IPS-NIHi7 (cell line): Measurements from ENCODE around the gene C19orf47.

ENCODE experiments used
- DNase-seq: peaks from one replicate; pipeline ENCODE4 v3.0.0; 2012; ENCODE audit warnings: mixed read lengths; ENCODE audit errors: extremely low spot score

Gene C19orf47

GRCh38 chr19:40320558-40320935, 27.6 kb downstream of the C19orf47 start:
- DNase-seq = no peak

- no peak for DNase-seq
These were observed 30.9 kb downstream of the C19orf47 start for GRCh38 chr19:40317338-40317737.

- DNase-seq = no peak
These were observed 32.3 kb downstream of the C19orf47 start for GRCh38 chr19:40315812-40316470.

GRCh38 chr19:40314656-40315055, 33.5 kb downstream of the C19orf47 start:
- no peak for DNase-seq

- DNase-seq = no peak
These were observed 34.8 kb downstream of the C19orf47 start for GRCh38 chr19:40313229-40313983.

- DNase-seq = no peak
These were observed 35.7 kb downstream of the C19orf47 start for GRCh38 chr19:40312533-40312932.

GRCh38 chr19:40309666-40310065, 38.5 kb downstream of the C19orf47 start:
- DNase-seq = no peak

GRCh38 chr19:40305403-40305802, 42.8 kb downstream of the C19orf47 start:
- DNase-seq = peak; percentile 88

GRCh38 chr19:40304306-40304705, 43.9 kb downstream of the C19orf47 start:
- no peak for DNase-seq

GRCh38 chr19:40303765-40304164, 44.4 kb downstream of the C19orf47 start:
- no peak for DNase-seq

GRCh38 chr19:40302224-40303011, 45.8 kb downstream of the C19orf47 start:
- DNase-seq = no peak

- no peak for DNase-seq
These were observed 47.5 kb downstream of the C19orf47 start for GRCh38 chr19:40300668-40301067.

GRCh38 chr19:40298026-40298425, 50.2 kb downstream of the C19orf47 start:
- DNase-seq = no peak

GRCh38 chr19:40294560-40294959, 53.6 kb downstream of the C19orf47 start:
- DNase-seq = no peak

- no peak for DNase-seq
These were observed 61.2 kb downstream of the C19orf47 start for GRCh38 chr19:40286971-40287421.

- DNase-seq = no peak
These were observed 61.8 kb downstream of the C19orf47 start for GRCh38 chr19:40286235-40286970.

GRCh38 chr19:40285353-40286234, 62.6 kb downstream of the C19orf47 start:
- peak; percentile 98 for DNase-seq

GRCh38 chr19:40284501-40285352, 63.5 kb downstream of the C19orf47 start, which contains the start of gene AKT2:
TSS of gene AKT2 (minus strand) at chr19:40285345. CDS start at chr19:40265267, 20,078 bp downstream.
- peak; percentile 90 for DNase-seq

- DNase-seq = no peak
These were observed 64.0 kb downstream of the C19orf47 start for GRCh38 chr19:40284251-40284500.
